HFFc6 (cell line): Measurements from ENCODE around the gene TADA2B. TPM values are rescaled to one million over a fixed set of nuclear protein-coding genes. Genes with fewer than 3 reads are reported as not detected.
A peak's percentile ranks its signal among the peaks of the same experiment; 100 is the strongest.
"Not testable (repeated sequence)": the region's sequence is repeated elsewhere in the genome, so short reads cannot be mapped to it uniquely, and the experiment has no call there.

Experiments
- DNase-seq: peaks from one replicate; pipeline ENCODE4 v3.0.0-alpha.2; 2018
- H3K27ac Mint-ChIP-seq: 2 replicates; pipeline ENCODE4 v1.8.0; 2020; ENCODE audit warnings: mild to moderate bottlenecking, mixed read lengths
- H3K27me3 Mint-ChIP-seq: 2 replicates; pipeline ENCODE4 v1.8.0; 2021; ENCODE audit warnings: mild to moderate bottlenecking, moderate library complexity, mixed read lengths; ENCODE audit not compliant: insufficient read depth
- H3K36me3 Mint-ChIP-seq: 2 replicates; pipeline ENCODE4 v1.8.0; 2021; ENCODE audit warnings: low read depth, mixed read lengths
- H3K4me1 Mint-ChIP-seq: 2 replicates; pipeline ENCODE4 v1.8.0; 2020; ENCODE audit warnings: low read depth, mixed read lengths
- H3K4me3 Mint-ChIP-seq: 2 replicates; pipeline ENCODE4 v1.8.0; 2020; ENCODE audit warnings: mild to moderate bottlenecking, moderate library complexity, mixed read lengths
- H3K9me3 Mint-ChIP-seq: 2 replicates; pipeline ENCODE4 v1.8.0; 2020; ENCODE audit warnings: mild to moderate bottlenecking, mixed read lengths
- total RNA-seq, 6 experiments: library from RNA; stranded (reverse); fragmentation: NEBNext Ultra II Directional; extraction: Animal tissue kit (Norgen Biotek cat#: 25700); gene quantifications; 2 replicates in 1 of 6; 3 replicates in 5 of 6; pipeline ENCODE4 v1.2.3, GENCODE V29; 2021
- TF ChIP-seq, protein P1 (sequence below): fragments of 200-600 bp; sonication (generic); IDR thresholded peaks from 2 replicates; pipeline ENCODE4 v1.5.0; 2021; ENCODE audit warnings: antibody characterized with exemption, mild to moderate bottlenecking

The TADA2B gene
- total RNA-seq, 6 experiments from 2014 or later, result 15.5 to 19.9 (median 17.9) TPM

GRCh38 chr4:7083597-7084563 is 40.7 kb downstream of the TADA2B start:
- Mint-ChIP-seq H3K27ac (no peak overlapping the region), H3K9me3 (peaks cover 12% of the 10 kb centered on the region), H3K4me1 (no peaks in the 10 kb centered on the region; the same call in 1 of the 2 replicates), H3K4me3 (peak overlapping the region; percentile 80), H3K27me3 (peaks cover 54% of the 10 kb centered on the region), H3K36me3 (no peaks in the 10 kb centered on the region; the same call in 1 of the 2 replicates)
- TF ChIP-seq, protein P1, sequence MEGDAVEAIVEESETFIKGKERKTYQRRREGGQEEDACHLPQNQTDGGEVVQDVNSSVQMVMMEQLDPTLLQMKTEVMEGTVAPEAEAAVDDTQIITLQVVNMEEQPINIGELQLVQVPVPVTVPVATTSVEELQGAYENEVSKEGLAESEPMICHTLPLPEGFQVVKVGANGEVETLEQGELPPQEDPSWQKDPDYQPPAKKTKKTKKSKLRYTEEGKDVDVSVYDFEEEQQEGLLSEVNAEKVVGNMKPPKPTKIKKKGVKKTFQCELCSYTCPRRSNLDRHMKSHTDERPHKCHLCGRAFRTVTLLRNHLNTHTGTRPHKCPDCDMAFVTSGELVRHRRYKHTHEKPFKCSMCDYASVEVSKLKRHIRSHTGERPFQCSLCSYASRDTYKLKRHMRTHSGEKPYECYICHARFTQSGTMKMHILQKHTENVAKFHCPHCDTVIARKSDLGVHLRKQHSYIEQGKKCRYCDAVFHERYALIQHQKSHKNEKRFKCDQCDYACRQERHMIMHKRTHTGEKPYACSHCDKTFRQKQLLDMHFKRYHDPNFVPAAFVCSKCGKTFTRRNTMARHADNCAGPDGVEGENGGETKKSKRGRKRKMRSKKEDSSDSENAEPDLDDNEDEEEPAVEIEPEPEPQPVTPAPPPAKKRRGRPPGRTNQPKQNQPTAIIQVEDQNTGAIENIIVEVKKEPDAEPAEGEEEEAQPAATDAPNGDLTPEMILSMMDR, result no peak
- no peak for DNase-seq

GRCh38 chr4:7084564-7084961 is 41.4 kb downstream of the TADA2B start:
- peak overlapping the region; percentile 80 for H3K4me3 Mint-ChIP-seq
- H3K4me1 Mint-ChIP-seq, H3K27ac Mint-ChIP-seq, DNase-seq, H3K36me3 Mint-ChIP-seq: not testable (repeated sequence)
- peaks cover 12% of the 10 kb centered on the region for H3K9me3 Mint-ChIP-seq
- H3K27me3 Mint-ChIP-seq, result peaks cover 55% of the 10 kb centered on the region

DNA sequence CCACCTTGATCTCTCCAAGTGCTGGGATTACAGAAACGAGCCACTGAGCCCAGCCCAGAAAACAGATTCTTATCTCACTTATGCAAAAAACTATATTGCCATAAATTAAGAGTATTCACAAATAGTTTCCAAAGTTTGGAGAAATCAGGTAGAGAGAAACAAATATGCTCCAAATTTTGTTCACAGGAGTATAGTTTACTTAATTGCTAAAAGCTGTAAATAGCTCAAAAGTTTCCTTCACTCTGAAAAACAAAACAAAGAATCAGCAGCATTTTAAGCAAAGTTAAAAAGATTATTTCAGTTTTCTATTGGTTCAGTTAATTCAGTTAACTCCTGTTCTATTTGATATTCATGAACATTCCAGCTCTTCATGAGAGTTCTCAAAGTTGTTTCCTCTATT is 43.2 kb downstream of the TADA2B start:
- Mint-ChIP-seq H3K27me3 (peaks cover 57% of the 10 kb centered on the region), H3K36me3 (no peaks in the 10 kb centered on the region), H3K9me3 (no peaks in the 10 kb centered on the region), H3K4me1 (no peaks in the 10 kb centered on the region; the same call in 1 of the 2 replicates), H3K4me3 (no peak overlapping the region), H3K27ac (no peak overlapping the region)
- TF ChIP-seq, protein P1, result no peak
- no peak for DNase-seq

DNA sequence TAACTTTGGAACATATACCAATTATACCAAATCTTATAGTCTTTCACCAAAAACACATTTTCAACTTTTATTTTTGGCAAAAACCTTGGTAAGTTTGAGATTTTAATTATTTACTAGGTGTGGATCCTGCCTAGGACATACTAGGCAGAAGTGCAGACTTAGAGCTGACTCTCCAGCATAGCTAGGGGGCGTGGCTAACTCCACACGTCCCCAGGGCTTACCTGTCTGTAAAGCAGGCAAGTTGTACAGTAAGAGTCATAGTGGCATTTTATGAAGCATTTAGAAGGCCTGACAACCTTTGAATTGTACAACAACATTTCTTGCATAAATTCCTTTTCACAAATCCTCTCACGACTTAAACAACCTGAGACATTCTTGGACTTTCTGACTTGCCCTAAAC is 43.9 kb downstream of the TADA2B start:
- Mint-ChIP-seq H3K4me1 (no peaks in the 10 kb centered on the region; the same call in 1 of the 2 replicates), H3K27ac (no peak overlapping the region), H3K36me3 (no peaks in the 10 kb centered on the region), H3K27me3 (peaks cover 53% of the 10 kb centered on the region), H3K9me3 (no peaks in the 10 kb centered on the region), H3K4me3 (no peak overlapping the region)
- TF ChIP-seq, protein P1, result no peak
- DNase-seq, result no peak

GRCh38 chr4:7089213-7089986 is 46.2 kb downstream of the TADA2B start:
- no peak overlapping the region for H3K4me3 Mint-ChIP-seq
- H3K4me1 Mint-ChIP-seq, result no peaks in the 10 kb centered on the region; the same call in 1 of the 2 replicates
- H3K9me3 Mint-ChIP-seq, result peaks cover 9% of the 10 kb centered on the region
- peaks cover 4% of the 10 kb centered on the region; the same call in 1 of the 2 replicates for H3K36me3 Mint-ChIP-seq
- H3K27ac Mint-ChIP-seq, result no peak overlapping the region
- TF ChIP-seq, protein P1, result no peak
- H3K27me3 Mint-ChIP-seq, result peaks cover 62% of the 10 kb centered on the region
- DNase-seq, result no peak
